Keratinocyte (primary cell): ENCODE data around the gene PCCA.

Source experiments
- CTCF ChIP-seq, 3 experiments: IDR thresholded peaks in 1 of 3; conservative IDR thresholded peaks in 1 of 3; optimal IDR thresholded peaks in 1 of 3; 2 replicates in 2 of 3; 3 replicates in 1 of 3; pipeline versions ENCODE3 to v1.5.1; 2011; ENCODE audit warnings: low read length in 3 of 3, mild to moderate bottlenecking in 3 of 3, moderate library complexity in 2 of 3, control low read depth in 1 of 3, inconsistent platforms in 1 of 3; ENCODE audit not compliant: insufficient read depth in 2 of 3; ENCODE audit errors: extremely low read depth in 1 of 3
- EZH2 ChIP-seq: IDR thresholded peaks from one replicate; pipeline ENCODE4 v1.6.1; 2012; ENCODE audit warnings: inconsistent platforms, mild to moderate bottlenecking, low read length, moderate library complexity

- TF ChIP-seq CTCF (optimal IDR thresholded peaks at IDR 0.05 in 1 of 3, IDR thresholded peaks at IDR 0.05 in 1 of 3, conservative IDR thresholded peaks at IDR 0.05 in 1 of 3; ENCODE audit: extremely low read depth in 1 of 3, insufficient read depth in 2 of 3, low read length in 3 of 3), result no peak
- TF ChIP-seq EZH2, result no peak
These were observed 108.2 kb downstream of the PCCA start for GRCh38 chr13:100197116-100197515.
